ENCODE measurements around the gene CPSF3.
"Not testable (repeated sequence)": the region's sequence is repeated elsewhere in the genome, so short reads cannot be mapped to it uniquely, and the experiment has no call there.

CPSF3 gene

DNA sequence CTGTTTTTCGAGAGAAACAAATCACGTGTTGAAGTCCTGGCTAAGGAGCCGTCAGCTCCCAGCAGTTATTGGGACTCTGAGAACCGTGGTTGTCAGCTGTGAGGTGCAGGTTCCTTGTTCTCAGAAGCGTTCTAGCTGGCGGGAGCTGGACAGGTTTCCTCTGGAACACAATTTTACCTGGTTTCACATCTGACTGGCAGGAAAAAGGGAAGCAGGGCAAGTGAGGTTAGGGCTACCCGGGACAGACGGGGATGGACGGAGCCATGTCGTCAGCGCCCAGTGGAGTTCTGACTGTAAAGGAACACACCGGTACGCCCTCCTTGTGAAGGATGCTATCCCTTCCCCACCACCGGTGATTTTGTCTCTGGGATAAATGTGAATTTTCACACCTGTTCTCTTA is 26.3 kb upstream of the CPSF3 start:
- ATAC-seq: no peak

DNA sequence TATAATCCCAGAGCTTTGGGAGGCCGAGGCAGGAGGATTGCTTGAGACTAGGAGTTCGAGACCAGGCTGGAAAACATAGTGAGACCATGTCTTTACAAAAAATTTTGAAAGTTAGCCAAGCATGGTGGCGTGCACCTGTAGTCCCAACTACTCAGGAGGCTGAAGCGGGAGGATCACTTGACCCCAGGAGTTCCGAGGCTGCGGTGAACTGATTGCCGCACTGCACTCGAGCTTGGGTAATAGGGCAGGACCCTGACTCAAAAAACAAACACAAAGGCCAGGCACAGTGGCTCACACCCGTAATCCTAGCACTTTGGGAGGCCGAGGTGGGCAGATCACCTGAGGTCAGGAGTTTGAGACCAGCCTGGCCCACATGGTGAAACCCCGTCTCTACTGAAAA is 25.2 kb upstream of the CPSF3 start:
- not testable (repeated sequence) for ATAC-seq

DNA sequence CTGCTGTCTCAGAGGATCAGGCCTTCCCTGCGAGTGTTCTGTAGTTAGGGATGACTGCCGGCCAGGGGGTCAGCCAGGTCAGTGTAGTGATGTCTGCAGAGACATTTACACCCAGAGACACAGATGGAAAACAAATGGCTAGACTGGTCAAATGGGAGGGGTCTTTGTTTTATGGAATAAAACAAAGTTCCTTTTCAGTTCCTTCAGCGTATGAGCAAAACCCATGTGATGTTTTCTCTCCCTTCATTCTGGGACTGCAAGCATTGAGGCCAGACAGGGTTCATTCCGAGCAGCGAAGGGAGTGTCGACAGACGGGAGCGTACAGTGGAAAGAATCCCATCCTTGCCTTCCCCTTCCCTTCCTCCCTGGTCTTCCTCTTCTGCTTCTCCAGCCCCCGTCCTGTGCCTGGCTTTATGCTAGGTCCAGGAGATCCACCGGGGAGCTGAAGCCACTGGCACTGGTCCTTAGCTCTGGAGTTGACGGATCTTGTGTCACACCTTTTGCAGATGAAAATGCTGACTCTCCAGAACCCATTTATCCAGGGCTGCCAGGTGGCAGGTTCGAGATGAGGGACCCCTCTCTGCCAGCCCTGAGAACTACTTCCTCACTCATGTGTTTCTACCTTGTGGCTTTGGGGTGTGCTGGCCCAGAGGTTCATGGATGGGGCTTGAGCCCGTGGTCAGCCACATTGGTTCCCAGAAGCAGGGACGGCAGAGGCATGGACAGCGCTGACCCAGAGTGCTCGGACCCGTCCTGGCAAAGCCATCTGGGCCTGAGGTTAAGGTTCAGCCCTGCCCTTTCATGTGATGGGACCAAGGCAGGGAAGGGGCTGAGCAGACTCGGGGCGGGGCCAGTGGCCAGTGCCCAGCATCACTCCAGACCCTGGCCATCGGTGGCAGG is 24.3 kb upstream of the CPSF3 start:
- ATAC-seq: no peak

DNA sequence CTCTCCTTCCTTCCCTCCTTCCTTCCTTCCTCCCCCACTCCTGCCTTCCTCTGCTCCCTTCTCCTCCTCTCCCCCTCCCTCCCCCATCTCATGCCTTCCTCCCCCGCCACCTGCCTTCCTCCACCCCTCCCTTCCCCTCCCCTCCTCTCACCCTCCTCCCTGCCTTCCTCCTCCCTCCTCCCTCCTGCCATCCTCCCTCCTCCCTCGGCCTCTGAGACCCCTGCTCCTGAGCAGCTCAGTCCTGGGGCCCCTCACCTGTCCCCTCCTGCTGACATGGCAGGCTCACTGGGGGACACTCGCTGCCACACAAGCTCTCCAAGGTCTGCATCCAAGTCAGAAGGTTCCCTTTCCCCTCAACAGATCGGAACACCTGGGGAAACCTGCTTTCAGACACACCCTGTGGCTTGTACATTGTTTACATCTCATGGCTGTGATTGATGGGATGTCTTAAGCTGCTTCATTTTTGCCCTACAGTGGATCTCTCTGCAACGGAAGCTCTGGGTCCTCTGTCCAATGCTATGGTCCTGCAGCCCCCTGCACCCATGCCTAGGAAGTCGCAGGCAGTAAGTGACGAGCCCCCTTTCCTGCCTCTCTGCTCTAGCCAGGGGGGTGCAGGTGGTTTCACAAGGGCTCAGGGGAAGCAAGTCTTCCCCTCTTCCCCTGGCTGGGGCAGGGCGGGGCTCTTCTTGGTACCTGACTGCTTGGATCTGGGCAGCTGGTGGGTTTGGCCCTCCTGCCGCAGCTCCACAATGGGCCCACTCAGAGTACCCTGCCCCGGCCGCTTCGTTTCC is 23.0 kb upstream of the CPSF3 start:
- ATAC-seq: no peak

DNA sequence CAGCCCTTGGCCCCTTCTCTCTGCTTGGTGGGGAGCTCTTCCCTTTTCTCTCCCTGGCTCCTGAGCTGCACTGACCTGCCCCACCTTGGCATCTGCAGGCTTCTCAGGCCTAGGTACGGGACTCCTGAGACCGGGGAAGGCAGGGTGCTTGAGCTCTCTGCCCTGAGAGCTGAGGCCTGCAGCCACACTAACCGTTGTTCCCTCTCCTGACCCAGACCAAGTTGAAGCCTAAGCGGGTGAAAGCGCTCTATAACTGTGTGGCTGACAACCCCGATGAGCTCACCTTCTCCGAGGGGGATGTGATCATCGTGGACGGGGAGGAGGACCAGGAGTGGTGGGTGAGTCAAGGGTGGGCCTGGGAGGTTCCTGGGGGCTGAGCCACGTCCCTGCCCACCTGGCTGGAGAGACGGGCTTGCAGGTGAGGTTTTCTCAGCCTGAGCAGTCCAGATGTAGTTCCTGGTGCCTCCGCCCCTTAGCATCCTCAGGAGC is 22.4 kb upstream of the CPSF3 start:
- no peak for ATAC-seq

DNA sequence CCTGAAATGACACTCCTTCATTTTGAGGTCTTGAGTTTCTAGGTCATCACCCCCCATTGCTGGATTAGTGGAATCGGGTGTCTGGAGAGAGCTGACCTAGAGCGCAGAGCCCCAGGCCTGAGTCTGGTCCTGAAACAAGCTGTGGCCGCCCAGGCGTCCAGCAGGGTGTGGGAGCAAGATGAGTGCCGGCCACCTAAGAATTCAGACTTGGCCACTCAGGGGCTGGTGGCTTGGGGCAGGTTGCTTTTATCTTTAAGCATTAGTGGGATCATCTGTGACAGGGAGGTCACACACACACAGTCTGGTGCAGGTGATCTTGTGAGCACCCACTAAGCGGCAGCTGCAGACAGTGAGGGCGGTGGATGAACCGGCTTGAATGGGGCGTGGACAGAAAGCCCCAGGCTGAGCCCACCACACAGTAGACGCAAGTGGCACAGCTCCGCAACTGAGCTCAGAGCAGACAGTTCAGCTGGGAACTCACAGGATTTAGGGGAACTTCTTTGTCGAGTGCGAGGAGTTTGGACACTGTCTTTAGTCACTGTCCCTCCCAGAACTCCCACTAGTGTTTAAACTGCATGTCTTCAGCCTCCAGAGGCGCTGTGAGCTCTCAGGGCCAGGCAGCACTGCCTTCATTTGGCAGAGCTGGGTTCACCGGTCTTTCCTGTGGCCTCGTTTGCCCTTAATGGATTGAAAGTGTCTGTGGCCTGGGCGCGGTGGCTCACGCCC is 21.6 kb upstream of the CPSF3 start:
- ATAC-seq: no peak

DNA sequence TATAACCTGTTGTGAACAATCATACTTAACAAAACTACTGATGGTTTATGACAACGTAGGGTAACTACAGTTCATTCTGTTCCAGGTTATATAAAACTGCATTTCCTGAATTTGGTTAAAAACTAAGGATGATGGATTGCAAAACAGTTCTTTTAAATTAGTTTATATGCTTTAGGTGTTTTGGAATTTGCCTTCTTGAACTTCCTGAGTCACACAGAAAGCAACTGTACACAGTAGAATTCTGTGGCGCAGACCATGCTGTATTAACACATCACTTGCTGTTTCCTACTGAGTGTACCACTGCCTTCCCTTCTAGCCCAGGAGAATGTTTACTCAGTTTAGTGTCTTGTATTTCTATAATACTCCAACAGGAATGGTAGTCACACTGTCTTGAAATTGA is 19.5 kb upstream of the CPSF3 start:
- no peak for ATAC-seq

DNA sequence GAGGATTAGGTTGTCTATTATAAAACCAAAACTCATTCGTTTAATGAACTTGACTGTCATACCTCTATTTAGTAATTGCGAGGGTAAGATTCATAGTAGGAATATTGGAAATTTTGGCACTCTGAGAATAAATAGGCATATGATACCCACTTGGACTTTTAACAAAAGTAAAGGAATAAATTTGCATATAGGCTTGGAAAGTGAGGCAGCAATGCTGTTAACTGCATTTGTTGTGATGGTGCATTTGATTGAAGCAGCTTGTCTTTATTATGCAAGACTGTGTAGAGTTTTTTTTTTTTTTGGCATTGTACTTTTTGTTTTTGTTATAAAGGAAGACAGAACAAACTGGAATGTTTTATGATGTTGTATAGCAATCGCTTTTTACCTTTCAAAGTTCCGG is 19.0 kb upstream of the CPSF3 start:
- no peak for ATAC-seq

DNA sequence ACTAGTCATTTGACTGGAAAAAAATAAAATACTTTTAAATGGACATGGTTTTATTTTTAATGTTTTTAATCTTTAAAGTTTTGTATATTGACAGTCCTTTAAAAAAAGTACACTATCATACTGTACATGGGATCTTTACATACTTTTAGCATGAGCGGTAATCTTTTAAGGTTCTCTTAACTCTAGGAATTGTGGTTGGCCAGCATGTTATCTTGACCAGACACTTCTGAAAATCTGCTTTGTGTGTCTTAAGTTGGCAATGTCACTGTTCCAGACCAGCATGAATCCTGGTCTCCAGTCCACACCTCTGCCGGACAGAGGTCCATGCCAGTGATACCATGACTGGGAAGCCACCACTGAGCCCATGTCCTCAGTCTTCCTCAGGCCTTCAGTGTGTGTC is 17.8 kb upstream of the CPSF3 start:
- ATAC-seq: no peak

DNA sequence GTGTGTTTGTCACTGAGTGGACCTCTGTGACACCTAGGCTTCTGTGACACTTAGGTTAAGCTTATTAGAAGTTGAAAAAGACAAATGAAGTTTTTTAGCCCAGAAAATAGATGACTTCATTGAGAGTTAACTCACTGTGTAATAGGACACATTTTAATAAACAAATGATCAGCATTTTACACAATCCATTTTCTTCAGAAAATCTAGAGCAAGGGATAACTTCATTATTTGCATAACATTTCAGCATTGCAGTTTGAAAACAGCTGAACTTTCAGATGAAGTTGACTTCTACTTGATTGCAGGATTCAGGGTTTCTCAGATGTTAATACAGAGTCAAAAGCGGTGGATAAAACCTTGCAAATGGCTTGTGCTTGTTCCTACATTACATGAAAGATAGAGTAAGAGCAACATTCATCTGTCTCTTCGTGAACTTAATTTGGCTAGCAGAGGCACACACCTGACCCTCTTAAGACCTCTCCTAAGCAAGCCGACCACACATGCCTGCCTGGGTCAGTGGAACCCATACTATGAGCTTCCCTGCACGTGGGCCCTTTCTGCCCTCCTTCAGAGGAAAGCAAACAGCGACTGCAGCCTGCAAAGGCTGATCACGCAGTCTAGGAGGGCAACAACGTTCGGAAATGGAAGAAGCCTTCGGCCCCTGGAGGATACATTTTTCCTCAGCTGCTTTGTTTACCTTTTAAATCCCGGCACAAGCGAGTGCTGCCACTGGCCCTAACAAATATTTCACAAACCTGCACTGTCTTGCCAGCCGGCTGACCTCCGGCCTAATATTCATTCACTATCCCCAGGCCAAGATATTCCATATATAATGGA is 16.7 kb upstream of the CPSF3 start:
- no peak for ATAC-seq

DNA sequence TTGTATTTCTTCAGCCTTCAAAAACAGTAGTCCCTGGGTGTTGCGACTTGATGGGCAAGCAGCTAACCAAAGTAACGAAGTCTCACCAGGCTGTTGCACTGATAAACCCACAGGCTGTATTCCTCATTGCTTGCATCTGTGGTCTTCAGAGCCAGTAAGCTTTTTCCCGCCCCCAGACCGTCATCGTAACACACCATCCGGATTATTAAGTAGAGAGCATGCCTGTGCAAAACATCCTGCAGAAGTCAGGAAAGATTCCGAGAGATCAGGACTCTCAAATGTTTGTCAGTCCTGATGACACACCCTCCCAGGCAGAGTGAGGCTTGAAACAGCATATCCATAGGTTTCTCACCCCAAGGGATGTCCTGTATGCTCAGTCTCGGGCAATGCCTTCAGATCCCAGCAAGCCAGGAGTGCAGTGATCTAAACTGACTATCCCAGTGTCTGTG is 16.1 kb upstream of the CPSF3 start:
- no peak for ATAC-seq

DNA sequence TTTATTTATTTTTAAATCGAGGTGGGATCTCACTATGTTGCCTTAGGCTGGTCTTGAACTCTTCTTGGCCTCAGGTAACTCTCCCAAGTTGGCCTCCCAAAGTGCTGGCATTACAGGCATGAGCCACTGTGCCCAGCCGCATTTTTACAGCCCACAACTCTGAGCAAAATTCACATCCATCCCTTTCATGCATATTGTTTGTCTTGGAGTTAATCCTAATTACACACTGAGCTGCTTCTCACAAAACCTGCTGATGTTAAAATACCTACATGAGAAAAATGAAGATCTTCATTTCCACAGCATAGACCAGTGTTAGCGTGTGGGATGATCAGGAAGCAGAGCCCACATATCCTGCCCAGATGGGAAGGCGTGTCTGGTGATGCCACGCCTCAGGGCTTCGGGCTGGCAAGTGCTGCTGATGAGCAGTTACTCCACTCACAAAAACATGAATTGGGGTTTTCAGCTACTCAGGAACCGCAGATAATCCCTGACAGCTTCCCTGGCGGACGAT is 14.8 kb upstream of the CPSF3 start:
- no peak for ATAC-seq

DNA sequence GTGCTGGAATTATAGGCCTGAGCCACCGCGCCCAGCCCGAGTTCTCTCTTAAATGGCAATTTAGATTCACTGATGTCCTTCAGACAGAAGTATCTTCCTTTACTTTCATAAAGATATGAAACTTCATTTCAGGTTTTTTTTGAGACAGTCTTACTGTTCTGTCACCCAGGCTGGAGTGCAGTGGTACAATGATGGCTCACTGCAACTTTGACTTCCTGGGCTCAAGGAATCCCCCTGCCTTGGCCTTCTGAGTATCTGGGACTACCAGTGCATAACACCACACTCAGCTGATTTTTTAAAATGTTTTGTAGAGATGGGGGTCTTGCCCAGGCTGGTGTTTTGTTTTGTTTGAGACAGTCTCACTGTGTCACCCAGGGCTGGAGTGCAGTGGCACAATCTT is 13.3 kb upstream of the CPSF3 start:
- no peak for ATAC-seq

DNA sequence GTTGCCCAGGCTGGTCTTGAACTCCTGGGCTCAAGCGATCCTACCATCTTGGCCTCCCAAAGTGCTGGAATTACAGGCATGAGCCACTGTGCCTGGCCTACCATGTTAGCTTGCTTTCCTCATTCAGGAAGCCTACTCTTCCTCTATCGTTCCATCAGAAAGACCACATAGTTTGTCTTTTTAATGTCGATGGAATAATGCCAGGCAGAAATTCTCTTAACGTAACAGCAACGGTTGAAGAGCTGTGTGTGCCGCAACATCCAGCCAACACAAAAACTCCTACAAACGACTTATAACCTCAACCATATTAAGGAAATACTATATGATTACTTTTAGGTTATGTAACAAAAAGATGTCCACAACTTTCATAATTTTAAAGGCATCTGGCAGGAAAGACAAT is 10.7 kb upstream of the CPSF3 start:
- no peak for ATAC-seq

DNA sequence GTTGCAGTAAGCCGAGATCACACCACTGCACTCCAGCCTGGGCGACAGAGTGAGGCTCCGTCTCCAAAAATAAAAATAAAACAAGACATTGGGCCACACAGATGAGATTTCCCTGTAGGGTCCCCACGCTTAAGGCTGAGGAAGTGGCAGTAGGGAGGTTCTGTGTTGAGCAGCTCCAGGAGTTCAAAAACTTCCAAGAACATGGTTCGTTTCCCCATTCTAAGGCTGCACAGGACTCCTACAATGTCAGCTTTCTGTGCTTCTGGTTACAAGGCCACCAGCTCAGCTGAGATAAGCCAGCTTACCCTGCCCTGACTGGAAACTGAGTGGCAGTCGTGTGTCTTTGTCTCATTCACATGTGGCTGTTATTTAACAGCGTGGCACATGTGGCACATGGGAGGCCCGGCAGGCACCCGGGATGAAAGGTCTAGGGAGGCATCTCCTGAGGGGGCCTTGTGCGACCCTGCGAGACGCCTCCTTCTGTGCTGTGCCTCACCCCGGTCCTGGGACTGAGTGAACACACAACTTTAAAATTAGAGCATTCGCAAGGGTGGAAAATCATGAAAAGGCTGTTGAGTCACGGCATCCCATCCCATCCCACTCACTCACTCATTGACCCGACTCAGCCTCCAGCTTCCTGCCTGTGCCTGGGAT is 7.8 kb upstream of the CPSF3 start:
- ATAC-seq: no peak

DNA sequence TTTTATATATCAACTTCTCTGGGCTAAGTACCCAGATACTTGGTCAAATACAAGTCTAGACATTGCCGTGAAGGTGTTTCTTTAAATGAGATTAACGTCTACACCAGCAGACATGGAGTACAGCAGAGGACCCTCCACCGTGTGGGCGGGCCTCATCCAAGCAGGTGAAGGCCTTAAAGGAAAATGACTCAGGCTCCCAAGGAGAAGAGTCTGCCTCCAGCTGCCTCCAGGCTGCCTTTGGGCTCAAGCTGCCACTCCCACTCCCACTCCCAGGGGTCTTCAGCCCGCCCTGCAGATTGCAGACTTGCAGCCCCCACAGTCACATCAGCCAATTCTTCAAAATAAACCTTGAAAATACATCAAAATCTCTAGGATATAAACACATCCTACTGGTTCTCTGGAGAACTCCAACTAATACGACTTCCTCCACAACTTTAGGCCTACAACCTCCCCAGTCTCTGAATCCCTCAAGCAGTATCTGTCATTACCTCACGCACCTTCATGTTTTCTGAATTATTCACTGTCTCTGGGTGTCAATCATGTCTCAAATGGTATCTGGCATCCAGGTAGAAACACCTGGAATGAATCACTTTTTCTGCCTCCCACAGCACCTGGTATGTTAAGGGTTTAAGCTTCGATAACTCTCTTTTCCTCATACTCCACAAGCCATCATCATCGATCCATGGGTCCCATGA is 7.0 kb upstream of the CPSF3 start:
- no peak for ATAC-seq

DNA sequence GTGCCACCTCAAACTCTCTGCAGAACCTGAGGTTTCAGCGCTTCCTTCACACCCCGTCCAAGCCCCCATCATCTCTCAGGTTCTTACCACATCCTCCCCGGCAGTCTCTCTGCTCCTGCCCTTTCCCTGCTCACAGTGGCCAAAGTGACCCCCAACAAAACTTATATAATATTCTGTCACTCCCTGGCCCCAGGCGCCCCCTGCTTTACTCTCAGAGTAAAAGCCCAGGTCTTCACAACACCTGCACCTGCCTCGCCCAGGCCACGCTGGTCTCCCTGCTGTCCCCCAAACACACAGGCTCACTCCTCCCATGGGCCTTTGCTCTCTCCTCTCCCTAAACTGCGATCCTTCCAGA is 6.5 kb upstream of the CPSF3 start:
- ATAC-seq: no peak

DNA sequence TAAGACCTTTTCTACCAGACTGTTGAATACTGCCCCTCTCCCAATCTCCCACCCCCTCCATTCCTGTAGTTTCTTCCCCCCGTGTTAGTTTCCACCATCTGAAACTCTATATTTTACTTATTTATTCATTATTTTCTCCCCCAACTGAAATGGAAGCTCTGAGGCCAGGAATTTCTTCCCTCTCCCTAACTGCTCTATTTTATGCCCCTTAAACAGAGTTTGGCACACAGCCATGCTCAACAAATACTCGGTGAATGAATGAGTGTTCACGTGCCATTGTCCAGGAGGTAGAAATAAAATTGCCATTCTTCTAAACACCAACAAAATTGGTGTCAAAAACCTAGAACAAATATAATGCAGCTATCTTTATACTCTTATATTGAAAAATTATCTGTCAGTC is 5.7 kb upstream of the CPSF3 start:
- no peak for ATAC-seq

DNA sequence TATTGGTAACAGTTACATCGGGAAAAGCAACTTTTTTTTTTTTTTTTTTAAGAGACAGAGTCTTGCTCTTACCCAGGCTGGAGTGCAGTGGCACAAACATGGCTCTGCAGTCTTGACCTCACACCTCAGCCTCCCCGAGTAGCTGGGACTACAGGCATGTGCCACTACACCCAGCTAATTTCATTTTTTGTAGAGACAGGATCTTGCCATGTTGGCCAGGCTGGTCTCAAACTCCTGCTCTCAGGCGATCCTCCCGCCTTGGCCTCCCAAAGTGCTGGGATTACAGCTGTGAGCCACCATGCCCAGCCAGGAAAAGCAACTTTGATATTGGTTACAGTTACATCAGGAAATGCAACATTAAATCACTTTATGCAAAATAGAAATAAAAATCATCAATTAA is 4.7 kb upstream of the CPSF3 start:
- no peak for ATAC-seq

DNA sequence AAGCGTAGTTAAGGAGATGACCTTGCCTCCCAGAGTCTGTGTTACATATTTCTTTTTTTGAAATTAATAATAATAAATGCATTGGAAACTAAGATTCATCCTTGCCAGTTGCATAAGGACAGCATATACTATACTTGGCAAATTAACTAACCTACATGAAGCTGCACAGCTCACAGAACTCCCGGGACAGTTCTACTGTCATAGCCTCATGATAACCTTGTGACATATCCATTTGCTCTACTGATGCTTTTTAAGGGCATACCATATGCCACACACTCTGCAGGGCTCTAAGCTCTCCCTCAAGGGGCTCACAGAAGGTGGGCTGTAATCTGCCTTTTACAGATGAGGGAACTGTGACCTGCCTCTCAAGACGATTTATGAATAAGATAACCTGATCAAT is 3.9 kb upstream of the CPSF3 start:
- no peak for ATAC-seq

DNA sequence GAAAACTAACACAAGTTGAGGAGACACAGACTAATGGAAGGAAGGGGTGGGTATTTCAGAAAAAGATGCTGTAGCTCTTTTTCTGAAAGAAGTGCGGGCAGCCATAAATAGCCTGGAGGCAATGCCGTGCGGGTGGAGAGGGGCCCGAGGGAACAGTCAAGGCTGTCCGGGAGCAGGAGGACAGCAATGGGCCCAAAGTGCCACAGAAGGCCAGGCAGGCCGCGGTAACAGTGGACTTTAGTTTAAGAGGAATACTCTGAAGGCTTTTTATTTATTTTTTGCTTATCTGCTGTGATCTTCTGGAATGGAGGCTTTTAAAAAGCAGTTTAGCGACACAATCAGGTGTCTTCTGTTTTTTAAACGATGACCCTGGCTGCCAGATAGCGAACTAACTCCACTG is 3.0 kb upstream of the CPSF3 start:
- no peak for ATAC-seq

All from activated CD4-positive, CD25-positive, alpha-beta regulatory T cell treated with anti-CD3 and anti-CD28 coated beads, Interleukin-2, amount 50 U/mL, for 24 hours (primary cell).